Choroid plexus epithelial cell (primary cell): ENCODE measurements around the gene USH1G.

Source experiments
- DNase-seq: peaks from one replicate; pipeline ENCODE4 v3.0.0-alpha.2; 2010; ENCODE audit warnings: low read depth
- H3K4me3 ChIP-seq: 2 replicates; pipeline ENCODE4 v1.5.1; 2011; ENCODE audit warnings: low read depth, mild to moderate bottlenecking, control low read depth, low read length, moderate library complexity
- TF ChIP-seq, protein P1 (sequence below): conservative IDR thresholded peaks from 2 replicates; pipeline ENCODE4 v1.5.1; 2011; ENCODE audit warnings: low read depth, mild to moderate bottlenecking, control low read depth, inconsistent platforms, low read length, moderate library complexity

USH1G gene

DNA sequence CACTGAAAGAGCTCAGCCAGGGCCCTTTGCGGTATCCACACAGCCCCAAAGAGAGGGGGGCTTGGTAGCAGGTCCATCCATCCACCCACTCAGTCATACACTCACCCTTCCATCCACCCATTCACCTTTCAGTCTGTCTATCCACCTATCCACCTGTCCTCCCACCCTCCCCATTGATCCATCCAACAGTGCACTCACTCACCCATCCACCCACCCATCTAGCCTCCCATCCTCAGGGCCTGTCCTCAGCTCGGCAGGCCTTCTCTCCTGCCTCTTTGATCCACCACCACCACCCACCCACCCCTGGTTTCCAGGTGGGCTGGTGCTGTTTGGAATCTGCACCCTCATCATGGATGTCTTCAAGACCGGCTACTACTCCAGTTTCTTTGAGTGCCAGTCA is 2.2 kb upstream of the USH1G start:
- DNase-seq: no peak
- H3K4me3 ChIP-seq: no peak overlapping the region
- TF ChIP-seq, protein P1, sequence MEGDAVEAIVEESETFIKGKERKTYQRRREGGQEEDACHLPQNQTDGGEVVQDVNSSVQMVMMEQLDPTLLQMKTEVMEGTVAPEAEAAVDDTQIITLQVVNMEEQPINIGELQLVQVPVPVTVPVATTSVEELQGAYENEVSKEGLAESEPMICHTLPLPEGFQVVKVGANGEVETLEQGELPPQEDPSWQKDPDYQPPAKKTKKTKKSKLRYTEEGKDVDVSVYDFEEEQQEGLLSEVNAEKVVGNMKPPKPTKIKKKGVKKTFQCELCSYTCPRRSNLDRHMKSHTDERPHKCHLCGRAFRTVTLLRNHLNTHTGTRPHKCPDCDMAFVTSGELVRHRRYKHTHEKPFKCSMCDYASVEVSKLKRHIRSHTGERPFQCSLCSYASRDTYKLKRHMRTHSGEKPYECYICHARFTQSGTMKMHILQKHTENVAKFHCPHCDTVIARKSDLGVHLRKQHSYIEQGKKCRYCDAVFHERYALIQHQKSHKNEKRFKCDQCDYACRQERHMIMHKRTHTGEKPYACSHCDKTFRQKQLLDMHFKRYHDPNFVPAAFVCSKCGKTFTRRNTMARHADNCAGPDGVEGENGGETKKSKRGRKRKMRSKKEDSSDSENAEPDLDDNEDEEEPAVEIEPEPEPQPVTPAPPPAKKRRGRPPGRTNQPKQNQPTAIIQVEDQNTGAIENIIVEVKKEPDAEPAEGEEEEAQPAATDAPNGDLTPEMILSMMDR: no peak

DNA sequence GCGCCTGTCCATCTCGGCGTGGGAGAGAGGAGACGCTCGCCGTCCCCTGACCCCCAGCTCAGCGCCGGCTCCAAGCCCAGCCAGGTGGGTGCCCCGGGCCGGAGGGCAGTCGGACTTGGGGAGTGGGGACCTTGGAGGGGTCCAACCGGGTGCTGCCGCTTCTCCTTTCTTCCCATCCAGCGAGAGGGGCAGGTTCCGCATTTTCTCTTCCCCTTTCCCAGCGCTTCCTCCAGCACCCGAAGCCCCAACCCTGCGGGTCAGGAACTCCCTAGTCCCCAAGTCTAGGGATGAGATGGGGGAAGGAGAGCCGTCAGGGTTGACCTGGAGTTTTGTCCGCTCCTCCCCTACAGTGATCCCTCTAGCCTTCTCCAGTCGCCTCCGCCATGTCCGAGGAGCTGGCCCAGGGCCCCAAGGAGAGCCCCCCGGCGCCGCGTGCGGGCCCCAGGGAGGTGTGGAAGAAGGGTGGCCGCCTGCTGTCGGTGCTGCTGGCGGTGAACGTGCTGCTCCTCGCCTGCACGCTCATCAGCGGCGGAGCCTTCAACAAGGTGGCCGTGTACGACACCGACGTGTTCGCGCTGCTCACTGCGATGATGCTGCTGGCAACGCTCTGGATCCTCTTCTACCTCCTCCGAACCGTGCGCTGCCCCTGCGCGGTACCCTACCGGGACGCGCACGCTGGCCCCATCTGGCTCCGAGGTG is 1.3 kb upstream of the USH1G start, which contains the start of gene OTOP2:
TSS of gene OTOP2 (plus strand) at position 24 of the 699 bp plus-strand sequence. CDS start at position 384, 360 bp downstream.
- TF ChIP-seq, protein P1: no peak
- no peak within 1 kb of the TSS for H3K4me3 ChIP-seq
- DNase-seq: no peak

DNA sequence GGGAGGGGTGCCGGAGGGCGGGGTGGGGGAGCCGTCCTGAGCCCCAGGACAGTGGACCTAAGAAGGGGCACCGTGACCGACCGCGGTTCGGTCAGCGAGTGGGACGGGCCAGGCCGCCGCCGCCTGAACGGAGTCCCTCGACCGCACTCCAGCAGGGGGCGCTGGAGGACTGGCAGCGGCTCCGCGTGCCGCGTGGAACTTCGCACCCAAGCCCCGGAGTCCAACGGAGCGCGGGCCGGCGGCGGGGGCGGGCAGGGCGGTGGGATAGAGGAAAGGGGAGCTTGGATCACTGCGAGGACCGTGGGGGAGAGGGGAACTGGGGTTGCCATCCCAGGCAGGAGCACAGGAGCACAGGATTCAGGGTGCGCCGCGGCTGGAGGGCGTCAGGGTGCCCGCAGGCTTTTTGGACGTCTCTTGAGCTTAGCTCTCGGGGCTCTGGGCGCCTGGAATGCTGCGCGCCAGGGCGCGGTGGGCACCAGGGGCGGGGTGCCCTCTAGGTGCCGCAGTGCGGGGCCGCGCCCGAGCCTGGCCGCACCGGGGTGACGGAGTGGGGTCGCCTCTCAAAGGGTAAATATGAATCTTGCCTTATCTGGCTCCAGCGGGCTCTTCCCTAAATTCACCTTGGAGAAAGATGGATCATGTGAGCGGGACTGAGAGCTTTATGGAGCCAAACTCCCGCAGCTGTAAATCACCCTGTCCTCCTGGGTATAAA is 639 bp upstream of the USH1G start:
- TF ChIP-seq, protein P1: peak; percentile 64
- DNase-seq: peak; percentile 39
- no peak overlapping the region for H3K4me3 ChIP-seq

DNA sequence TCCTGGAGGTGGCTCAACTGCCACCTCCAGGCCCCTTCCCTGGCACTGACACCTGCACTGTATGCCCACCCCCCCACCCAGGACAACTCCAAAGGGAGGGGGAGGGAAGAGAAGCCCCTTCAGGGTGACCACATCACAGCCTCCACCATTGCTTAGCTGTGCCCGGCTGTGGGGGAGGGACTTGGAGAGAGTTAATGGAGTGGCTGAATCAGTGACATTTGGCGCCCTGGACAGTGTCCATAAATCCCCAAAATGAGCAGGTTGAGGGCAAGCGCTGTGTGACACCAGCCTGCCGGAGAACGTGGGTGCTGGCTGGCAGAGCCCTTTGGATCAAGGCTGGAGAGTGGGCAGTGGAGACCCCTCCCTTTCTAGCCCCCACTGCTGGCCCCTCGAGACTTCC is 883 bp downstream of the USH1G start:
- H3K4me3 ChIP-seq: no peak overlapping the region
- DNase-seq: no peak
- TF ChIP-seq, protein P1: no peak

DNA sequence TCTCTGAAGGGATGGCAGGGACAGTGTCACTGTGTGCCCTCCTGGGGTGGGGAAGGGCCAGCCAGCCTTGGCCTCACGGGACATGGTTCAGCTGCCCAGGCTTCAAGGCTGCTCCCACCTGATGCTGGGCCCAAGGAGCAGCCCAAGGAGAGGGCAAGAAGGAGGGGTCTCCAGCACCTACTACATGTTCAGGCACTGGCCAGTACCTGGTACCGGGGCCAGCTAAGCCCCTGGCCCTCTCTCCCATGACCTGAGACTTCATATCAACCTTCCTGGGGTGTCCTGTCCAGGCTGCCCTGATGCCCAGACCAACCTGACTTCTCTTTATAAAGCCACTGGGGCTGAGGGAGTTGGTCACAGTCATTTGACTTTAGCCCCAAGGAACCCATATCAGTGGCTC is 1.3 kb downstream of the USH1G start:
- no peak for DNase-seq
- TF ChIP-seq, protein P1: no peak
- H3K4me3 ChIP-seq: no peak overlapping the region

DNA sequence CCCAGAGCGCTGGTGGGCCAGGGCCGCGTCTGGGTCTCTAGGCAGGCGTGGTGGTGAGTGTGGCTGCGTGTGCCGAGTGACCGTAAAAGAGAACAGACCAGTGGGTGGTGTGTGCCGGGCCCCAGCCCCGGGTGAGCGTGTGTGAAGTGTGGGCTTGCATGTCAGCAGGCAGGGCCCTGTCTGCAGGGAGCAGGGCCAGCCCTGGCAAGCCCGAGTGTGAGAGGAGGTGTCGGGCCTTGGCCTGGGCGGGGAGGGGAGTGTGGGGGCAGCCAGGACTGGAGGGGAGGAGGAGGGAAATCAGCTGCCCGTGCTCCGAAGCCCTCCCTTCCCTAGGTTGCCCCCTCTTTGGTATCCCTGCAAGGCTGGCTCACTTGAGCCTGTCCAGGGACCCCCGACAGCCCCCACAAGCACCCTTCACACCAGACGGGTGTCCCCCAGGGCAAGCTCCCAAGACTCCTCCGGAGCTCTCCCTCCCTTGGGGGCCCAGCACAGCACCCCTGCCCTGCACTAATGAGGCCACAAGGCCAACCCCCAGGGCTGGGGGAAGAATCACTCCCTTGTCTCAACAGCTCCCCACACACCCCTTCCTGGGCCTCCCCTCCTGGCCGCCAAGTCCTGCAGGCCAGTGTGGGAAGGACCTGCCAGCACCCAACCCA is 1.9 kb downstream of the USH1G start:
- TF ChIP-seq, protein P1: no peak
- no peak overlapping the region for H3K4me3 ChIP-seq
- DNase-seq: no peak

DNA sequence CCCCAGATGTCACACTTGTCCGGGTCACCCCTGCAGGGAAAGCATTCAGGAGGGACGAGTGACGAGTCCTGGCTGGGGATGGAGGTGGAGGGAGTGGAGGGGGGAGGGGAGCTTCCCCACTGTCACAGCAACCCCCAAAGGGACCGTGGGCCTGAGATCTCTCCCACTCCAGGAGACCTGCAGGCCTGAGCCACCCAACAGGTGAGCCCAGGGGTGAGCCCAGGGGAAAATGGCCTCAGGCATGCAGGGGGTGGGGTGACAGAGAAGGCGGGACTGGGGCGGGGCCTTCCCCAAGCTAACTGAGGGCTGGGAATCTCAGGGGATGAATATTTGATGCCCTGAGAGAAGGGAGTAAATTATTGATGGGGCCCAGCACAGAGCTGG is 2.4 kb downstream of the USH1G start:
- H3K4me3 ChIP-seq: no peak overlapping the region
- no peak for DNase-seq
- TF ChIP-seq, protein P1: no peak
